Retinal pigment epithelial cell (primary cell): ENCODE data around the gene BAHCC1.
A peak's percentile ranks its signal among the peaks of the same experiment; 100 is the strongest.

Experiments used
- DNase-seq: peaks from one replicate; pipeline ENCODE4 v3.0.0-alpha.2; 2010; ENCODE audit warnings: low read depth
- H3K4me3 ChIP-seq: 2 replicates; pipeline ENCODE4 v1.5.1; 2011; ENCODE audit warnings: mild to moderate bottlenecking, low read length, control low read depth, moderate library complexity
- CTCF ChIP-seq: conservative IDR thresholded peaks from 2 replicates; pipeline ENCODE4 v1.5.1; 2011; ENCODE audit warnings: low read depth, low read length, control low read depth, inconsistent platforms

BAHCC1 gene

DNA sequence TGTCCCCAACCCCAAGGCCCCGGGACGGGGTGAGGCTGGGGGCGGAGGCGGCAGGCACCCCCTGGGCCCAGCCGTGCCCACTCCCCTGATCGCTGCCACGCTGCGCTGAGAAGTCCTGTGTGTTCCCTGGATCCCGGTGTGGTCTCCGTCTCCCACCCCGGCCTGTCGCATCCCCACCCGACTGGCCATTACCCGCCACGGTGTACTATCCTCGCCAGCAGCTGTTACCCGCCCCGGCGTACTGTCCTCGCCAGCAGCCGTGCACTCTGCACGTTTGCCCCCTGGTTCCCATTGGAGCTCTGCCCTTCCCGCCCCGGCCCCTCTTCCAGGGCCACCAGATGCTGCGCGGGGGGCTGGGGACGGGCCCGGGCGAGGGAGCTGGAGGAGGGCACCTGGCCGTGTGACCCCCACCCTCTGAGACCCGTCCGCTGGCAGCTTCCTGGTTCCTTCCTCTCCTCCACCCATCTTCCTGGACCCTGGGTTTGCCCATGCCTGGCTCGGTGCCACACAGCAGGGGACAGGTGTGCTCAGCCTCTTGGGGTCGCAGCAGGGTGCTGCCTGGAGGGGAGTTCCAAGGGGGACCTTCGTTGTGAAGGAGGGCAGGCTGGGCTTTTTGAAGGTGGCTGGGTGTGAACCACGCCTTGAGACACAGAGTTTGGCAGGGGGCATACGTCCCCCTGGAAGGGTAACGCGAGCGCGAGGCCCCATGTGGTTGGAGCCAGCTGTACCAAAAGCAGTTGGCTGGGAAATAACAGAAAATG, 19.7 kb downstream of the BAHCC1 start:
- H3K4me3 ChIP-seq: no peak overlapping the region
- no peak for DNase-seq
- no peak for TF ChIP-seq CTCF

DNA sequence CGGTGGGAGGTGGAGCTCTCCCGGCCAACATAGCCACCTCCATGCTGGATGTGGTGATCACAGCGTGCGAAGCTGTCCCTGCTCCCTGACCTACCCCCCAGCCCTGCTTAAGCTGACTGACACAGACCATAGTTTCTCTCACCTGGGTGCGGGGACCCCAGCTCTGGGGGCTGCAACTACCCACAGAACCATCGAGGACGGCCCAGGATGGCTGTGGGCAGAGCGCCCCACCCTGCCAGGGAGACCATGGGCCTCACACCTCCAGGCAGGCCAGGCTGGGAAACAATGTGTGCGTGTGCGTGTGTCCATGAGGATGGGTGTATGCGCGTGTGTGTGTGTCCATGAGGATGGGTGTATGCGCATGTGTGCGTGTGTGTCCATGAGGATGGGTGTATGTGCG, 20.4 kb downstream of the BAHCC1 start:
- no peak for TF ChIP-seq CTCF

DNA sequence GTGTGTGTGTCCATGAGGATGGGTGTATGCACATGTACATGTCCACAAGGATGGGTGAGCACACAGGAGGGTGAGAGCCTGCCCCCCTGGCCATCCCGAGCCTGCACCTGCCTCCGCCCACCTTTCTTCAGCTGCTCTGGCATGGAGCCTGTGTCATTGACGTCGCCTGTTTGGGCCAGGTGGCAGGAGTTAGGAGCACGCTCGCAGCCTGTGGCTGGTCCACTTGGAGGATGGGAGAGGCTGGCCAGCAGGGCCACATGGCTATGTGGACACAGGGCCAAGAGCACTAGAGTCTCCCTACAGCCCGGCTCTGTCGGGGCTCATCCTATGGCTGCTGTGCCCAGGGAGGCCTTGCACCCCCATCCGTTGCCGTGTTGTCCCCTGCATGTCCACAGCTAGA, 21.4 kb downstream of the BAHCC1 start:
- H3K4me3 ChIP-seq: no peak overlapping the region
- no peak for DNase-seq
- TF ChIP-seq CTCF: no peak

More for the DNA sequence above, 20.4 kb downstream of the BAHCC1 start:
- DNase-seq: no peak
- no peak overlapping the region for H3K4me3 ChIP-seq

GRCh38 chr17:81417049-81417878, 22.0 kb downstream of the BAHCC1 start:
- no peak for TF ChIP-seq CTCF
- no peak for DNase-seq
- no peak overlapping the region for H3K4me3 ChIP-seq

GRCh38 chr17:81417879-81418709, 22.8 kb downstream of the BAHCC1 start:
- no peak overlapping the region for H3K4me3 ChIP-seq
- TF ChIP-seq CTCF: no peak
- no peak for DNase-seq

DNA sequence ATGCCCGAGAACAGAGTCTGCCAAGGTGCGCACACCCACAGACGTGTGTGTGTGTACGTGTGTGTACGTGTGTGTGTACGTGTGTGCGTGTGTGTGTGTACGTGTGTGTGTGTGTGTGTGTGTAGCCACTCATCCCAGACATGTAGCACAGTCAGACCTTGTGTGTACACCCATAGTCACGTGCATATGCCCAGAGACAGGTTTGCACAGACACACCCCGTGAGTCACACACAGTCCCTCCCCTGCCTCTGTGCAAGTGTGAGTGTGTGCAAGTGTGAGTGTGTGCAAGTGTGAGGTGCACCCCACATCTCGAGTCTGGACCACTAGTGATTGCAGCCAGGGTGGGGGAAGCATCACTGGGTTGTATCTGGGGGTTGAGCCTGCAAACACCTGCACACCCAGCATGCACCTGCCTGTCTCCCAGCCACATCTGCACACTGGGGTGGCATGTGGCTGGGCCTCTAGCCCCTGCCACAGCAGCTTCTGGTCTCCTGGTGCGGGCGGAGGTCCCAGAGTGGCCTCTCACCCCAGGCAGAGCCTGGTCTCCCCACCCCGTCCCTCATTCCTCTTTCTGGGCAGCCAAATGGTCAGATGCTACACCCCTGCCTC, 23.6 kb downstream of the BAHCC1 start:
- no peak for DNase-seq
- peak overlapping the region; percentile 19 for H3K4me3 ChIP-seq
- no peak for TF ChIP-seq CTCF
